ENCODE measurements around the gene GARIN5B.

- TF ChIP-seq CTCF (IDR thresholded peaks at IDR 0.05; ENCODE audit: low read length), result no peak
- TF ChIP-seq EZH2 (optimal IDR thresholded peaks at IDR 0.05; ENCODE audit: low read depth, low read length), result no peak
Measured at GRCh38 chr19:55355213-55355821, 7.7 kb downstream of the GARIN5B start.
